Bronchial epithelial cell (primary cell): ENCODE measurements around the gene MYL4. TPM values are rescaled to one million over a fixed set of nuclear protein-coding genes. Genes with fewer than 3 reads are reported as not detected.

Experiments used
- DNase-seq: peaks from one replicate; pipeline ENCODE4 v3.0.0-alpha.2; 2010; ENCODE audit warnings: low read depth
- FAIRE-seq: peaks from 2 replicates; lab custom pipeline; 2011; peaks lifted over from hg19 to GRCh38; lab: Jason Lieb, UNC
- H3K27me3 ChIP-seq: 2 replicates; pipeline ENCODE4 v1.5.1; 2011; ENCODE audit warnings: low read length; ENCODE audit not compliant: control insufficient read depth, insufficient read depth
- H3K36me3 ChIP-seq: 2 replicates; pipeline ENCODE4 v1.5.1; 2011; ENCODE audit warnings: low read length; ENCODE audit not compliant: control insufficient read depth, insufficient read depth
- H3K4me3 ChIP-seq: 2 replicates; pipeline ENCODE4 v1.5.1; 2011; ENCODE audit warnings: mild to moderate bottlenecking, low read depth, low read length, control low read depth
- total RNA-seq: library from RNA; depleted of rRNA; stranded (reverse); fragments of >200 nt; gene quantifications from 2 replicates; pipeline ENCODE4 v1.2.1, GENCODE V29; 2014
- TF ChIP-seq, protein P1 (sequence below): IDR thresholded peaks from 2 replicates; pipeline ENCODE4 v1.5.1; 2011; ENCODE audit warnings: mild to moderate bottlenecking, moderate library complexity, low read length, control low read depth, inconsistent platforms; ENCODE audit not compliant: insufficient read depth, severe bottlenecking

The MYL4 gene
- total RNA-seq, 1 donor from 2014 or later: not detected

DNA sequence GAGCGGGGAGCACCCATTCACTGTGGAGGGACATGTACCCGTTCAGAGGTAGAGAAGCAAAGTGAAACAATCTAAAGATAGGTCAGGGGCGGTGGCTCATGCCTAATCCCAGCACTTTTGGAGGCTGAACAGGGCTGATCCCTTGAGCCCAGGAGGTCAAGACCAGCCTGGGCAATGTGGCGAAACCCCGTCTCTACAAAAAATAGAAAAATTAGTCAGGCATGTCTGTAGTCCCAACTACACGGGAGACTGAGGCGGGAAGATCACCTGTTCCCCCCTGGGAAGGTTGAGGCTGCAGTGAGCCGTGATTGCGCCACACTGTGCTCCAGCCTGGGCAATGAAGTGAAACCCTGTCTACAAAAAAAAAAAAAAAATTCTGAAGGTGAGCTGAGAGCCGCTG lies 21.7 kb downstream of the MYL4 start:
- TF ChIP-seq, protein P1, sequence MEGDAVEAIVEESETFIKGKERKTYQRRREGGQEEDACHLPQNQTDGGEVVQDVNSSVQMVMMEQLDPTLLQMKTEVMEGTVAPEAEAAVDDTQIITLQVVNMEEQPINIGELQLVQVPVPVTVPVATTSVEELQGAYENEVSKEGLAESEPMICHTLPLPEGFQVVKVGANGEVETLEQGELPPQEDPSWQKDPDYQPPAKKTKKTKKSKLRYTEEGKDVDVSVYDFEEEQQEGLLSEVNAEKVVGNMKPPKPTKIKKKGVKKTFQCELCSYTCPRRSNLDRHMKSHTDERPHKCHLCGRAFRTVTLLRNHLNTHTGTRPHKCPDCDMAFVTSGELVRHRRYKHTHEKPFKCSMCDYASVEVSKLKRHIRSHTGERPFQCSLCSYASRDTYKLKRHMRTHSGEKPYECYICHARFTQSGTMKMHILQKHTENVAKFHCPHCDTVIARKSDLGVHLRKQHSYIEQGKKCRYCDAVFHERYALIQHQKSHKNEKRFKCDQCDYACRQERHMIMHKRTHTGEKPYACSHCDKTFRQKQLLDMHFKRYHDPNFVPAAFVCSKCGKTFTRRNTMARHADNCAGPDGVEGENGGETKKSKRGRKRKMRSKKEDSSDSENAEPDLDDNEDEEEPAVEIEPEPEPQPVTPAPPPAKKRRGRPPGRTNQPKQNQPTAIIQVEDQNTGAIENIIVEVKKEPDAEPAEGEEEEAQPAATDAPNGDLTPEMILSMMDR: no peak
- no peak for DNase-seq
- H3K36me3 ChIP-seq: no peaks in the 10 kb centered on the region
- no peaks in the 10 kb centered on the region for H3K27me3 ChIP-seq
- FAIRE-seq: no peak
- H3K4me3 ChIP-seq: no peak overlapping the region

DNA sequence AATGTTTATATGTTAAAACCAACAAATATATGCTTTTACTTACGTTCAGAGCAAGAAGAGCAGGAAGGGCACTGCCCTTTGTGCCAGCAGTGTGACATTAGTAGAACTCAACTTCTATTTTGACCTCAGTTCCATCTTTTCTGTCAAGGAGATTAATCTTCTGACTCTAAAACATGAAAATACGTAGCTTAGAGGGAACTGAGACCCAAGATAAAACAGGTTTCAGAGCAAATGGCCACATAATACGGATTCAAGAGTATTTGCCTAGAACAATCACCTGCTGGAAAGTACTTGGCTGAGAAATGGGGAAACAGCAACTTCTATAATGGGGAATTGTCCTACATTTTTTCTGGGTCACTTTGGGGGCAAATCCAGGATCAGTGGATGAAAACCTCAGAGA lies 22.2 kb downstream of the MYL4 start:
- Histone ChIP-seq H3K36me3 (no peaks in the 10 kb centered on the region), H3K27me3 (no peaks in the 10 kb centered on the region), H3K4me3 (no peak overlapping the region)
- TF ChIP-seq, protein P1: no peak
- no peak for FAIRE-seq
- no peak for DNase-seq

DNA sequence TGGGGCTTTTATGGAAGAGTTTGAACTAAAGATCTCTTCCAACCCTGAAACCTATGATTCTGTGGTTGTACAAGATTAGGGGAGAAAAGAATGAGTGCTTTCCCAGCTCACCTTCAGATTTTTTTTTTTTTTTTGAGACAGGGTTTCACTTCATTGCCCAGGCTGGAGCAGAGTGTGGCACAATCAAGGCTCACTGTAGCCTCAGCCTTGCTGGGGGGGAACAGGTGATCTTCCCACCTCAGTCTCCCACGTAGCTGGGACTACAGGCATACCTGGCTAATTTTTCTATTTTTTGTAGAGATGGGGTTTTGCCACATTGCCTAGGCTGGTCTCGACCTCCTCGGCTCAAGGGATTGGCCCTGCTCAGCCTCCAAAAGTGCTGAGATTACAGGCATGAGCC lies 22.7 kb downstream of the MYL4 start:
- no peak for FAIRE-seq
- Histone ChIP-seq H3K27me3 (no peaks in the 10 kb centered on the region), H3K4me3 (no peak overlapping the region), H3K36me3 (no peaks in the 10 kb centered on the region)
- TF ChIP-seq, protein P1: no peak
- DNase-seq: no peak

DNA sequence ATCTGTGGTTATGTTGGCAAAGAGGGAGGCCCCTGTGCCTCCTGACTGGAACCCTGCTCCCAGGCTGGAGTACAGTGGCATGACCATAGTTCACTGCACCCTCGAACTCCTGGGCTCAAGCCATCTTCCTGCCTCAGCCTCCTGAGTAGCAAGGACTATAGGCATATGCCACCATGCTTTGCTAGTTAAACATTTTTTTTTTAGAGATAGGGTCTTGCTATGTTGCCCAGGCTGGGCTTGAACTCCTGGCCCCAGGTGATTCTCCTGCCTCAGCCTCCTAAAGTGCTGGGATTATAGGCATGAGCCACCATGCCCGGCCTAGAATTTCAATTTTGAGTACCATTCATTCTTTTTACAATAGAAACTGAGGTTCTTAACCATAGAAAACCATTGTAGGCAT lies 23.3 kb downstream of the MYL4 start:
- Histone ChIP-seq H3K4me3 (no peak overlapping the region), H3K27me3 (no peaks in the 10 kb centered on the region), H3K36me3 (no peaks in the 10 kb centered on the region)
- FAIRE-seq (no peak), DNase-seq (no peak)
- TF ChIP-seq, protein P1: no peak

DNA sequence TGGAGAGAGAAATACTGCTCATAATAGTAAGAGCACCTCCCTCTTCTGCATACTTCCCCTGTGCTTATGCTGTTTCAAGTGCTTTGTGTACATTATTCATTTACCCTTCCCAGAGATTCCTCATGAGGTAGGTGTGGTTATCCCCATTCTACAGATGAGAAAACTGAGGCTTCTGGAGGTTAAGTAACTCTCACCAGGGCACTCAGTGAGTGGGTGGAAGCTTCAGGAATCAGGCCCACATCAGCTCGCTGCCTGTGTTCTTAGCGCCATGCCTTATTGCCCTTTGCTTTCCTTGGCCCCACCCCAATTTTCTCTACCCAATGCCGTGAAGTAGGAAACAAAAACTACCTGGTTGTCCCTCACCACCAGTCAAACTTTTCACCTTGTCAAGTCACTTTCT lies 26.4 kb downstream of the MYL4 start:
- DNase-seq: no peak
- no peaks in the 10 kb centered on the region for H3K36me3 ChIP-seq
- H3K4me3 ChIP-seq: no peak overlapping the region
- TF ChIP-seq, protein P1: no peak
- no peak for FAIRE-seq
- H3K27me3 ChIP-seq: no peaks in the 10 kb centered on the region

DNA sequence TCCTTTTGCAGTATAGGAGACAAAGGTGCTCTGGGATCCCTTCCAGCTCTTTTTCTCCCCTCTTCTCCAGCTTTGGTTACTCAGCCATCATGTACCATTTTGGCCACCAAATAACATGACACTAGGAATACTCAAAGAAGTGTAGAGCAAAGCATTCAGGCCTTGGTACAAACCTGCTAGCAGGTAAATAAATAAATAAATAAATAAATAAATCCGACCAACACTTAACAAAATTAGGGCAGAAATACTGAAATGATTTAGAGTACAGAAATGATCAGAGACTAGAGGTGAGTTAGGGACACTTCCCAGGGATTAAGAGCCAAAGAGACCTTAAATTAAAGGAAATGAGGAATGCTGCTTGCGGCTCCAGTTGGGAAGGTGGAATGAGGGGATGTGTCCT lies 26.8 kb downstream of the MYL4 start:
- TF ChIP-seq, protein P1: no peak
- Histone ChIP-seq H3K36me3 (no peaks in the 10 kb centered on the region), H3K4me3 (no peak overlapping the region), H3K27me3 (no peaks in the 10 kb centered on the region)
- DNase-seq: no peak
- no peak for FAIRE-seq
